RWPE2 (cell line): ENCODE measurements around the gene COX7A2L.

Source experiments
- ATAC-seq: fragments of 200-7000 bp; cut with Tn5 transposase; 3 replicates; pipeline ENCODE4 v1.9.1; 2021; ENCODE audit warnings: low read depth
- DNase-seq: peaks from one replicate; pipeline ENCODE4 v3.0.0-alpha.2; 2020; ENCODE audit warnings: low spot score
- H3K27ac ChIP-seq: fragments of 450-650 bp; 2 replicates; pipeline ENCODE4 v1.5.1; 2017; ENCODE audit warnings: mild to moderate bottlenecking; ENCODE audit not compliant: poor library complexity, severe bottlenecking
- H3K27me3 ChIP-seq: fragments of 250-450 bp; sonication (Bioruptor Pico); 2 replicates; pipeline ENCODE4 v1.5.1; 2021; ENCODE audit warnings: mild to moderate bottlenecking, moderate library complexity; ENCODE audit not compliant: insufficient read depth, poor library complexity, severe bottlenecking
- H3K36me3 ChIP-seq: fragments of 250-450 bp; sonication (Bioruptor Pico); 2 replicates; pipeline ENCODE4 v1.5.1; 2020; ENCODE audit warnings: low read depth, mild to moderate bottlenecking, moderate library complexity
- H3K4me1 ChIP-seq: fragments of 250-450 bp; sonication (Bioruptor Pico); 2 replicates; pipeline ENCODE4 v1.5.1; 2021; ENCODE audit warnings: mild to moderate bottlenecking, moderate library complexity; ENCODE audit not compliant: insufficient read depth, poor library complexity, severe bottlenecking
- H3K4me3 ChIP-seq: fragments of 250-450 bp; sonication (Bioruptor Pico); 2 replicates; pipeline ENCODE4 v1.5.1; 2021; ENCODE audit warnings: mild to moderate bottlenecking, moderate library complexity; ENCODE audit not compliant: severe bottlenecking
- H3K9me3 ChIP-seq: fragments of 250-450 bp; sonication (Bioruptor Pico); 2 replicates; pipeline ENCODE4 v1.5.1; 2021; ENCODE audit warnings: mild to moderate bottlenecking, moderate library complexity; ENCODE audit not compliant: severe bottlenecking
- TF ChIP-seq, protein P1 (sequence below): fragments of 450-650 bp; IDR thresholded peaks from one replicate; pipeline ENCODE4 v1.5.1; 2017; ENCODE audit warnings: mild to moderate bottlenecking, moderate library complexity; ENCODE audit not compliant: poor library complexity, severe bottlenecking

COX7A2L gene

DNA sequence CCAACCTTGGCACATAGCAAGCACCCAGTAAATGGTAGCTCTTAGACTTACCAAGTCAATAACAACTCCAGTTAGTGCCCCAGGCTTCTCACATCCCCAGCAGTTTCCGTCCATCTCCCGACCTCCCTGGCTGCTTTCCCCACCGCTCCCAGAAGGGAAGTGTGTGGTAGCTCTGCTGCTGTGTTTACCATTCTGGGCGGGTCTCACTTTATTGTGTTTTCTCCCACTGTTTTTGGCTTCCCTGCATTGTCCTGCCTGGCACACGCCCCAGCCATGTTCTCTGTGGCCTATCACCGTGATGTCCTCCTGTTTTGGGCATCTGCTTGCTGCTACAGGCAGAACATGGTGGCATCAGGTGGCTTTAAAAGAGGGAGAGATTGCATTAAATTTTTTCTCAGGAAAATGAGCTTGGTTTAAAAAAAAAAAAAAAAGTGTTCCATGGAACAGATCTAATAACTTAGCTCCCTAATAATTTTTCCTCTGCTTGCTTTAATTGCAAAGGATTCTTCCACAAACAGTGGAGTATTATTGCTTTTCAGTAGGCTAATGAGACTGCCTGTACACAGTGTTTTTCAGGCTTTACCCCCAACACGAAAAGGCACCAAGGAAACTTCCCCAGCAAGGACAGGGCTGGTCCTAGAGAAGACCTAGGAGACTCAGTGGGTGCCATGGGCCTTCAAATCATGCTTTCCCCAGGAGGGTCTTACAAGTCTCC lies 8.0 kb upstream of the COX7A2L start:
- Histone ChIP-seq H3K9me3 (no peaks in the 10 kb centered on the region), H3K4me3 (no peak overlapping the region), H3K27me3 (no peaks in the 10 kb centered on the region), H3K4me1 (peaks cover 16% of the 10 kb centered on the region), H3K36me3 (no peaks in the 10 kb centered on the region), H3K27ac (no peak overlapping the region)
- TF ChIP-seq, protein P1, sequence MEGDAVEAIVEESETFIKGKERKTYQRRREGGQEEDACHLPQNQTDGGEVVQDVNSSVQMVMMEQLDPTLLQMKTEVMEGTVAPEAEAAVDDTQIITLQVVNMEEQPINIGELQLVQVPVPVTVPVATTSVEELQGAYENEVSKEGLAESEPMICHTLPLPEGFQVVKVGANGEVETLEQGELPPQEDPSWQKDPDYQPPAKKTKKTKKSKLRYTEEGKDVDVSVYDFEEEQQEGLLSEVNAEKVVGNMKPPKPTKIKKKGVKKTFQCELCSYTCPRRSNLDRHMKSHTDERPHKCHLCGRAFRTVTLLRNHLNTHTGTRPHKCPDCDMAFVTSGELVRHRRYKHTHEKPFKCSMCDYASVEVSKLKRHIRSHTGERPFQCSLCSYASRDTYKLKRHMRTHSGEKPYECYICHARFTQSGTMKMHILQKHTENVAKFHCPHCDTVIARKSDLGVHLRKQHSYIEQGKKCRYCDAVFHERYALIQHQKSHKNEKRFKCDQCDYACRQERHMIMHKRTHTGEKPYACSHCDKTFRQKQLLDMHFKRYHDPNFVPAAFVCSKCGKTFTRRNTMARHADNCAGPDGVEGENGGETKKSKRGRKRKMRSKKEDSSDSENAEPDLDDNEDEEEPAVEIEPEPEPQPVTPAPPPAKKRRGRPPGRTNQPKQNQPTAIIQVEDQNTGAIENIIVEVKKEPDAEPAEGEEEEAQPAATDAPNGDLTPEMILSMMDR = no peak
- DNase-seq (no peak), ATAC-seq (no peak)

DNA sequence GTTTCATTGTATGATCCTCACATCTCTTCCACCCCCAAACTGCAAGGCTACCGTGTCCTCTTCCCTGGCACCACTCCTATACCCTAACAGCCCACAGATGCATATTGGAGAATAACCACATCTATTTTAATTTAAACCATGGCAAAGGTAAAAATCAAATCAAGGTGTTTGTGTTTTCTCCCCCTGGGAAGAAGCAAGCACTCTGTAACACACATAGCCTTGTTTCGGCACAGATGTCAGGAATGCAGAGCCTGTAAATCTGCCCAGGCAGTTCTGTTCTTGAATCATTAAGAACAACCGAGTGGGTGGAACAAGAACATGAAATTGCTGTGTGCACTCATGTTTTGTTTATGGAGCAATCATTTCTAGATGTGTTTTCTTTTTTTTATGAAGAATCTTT lies 6.8 kb upstream of the COX7A2L start:
- no peak for DNase-seq
- peaks cover 16% of the 10 kb centered on the region for H3K4me1 ChIP-seq
- H3K36me3 ChIP-seq = no peaks in the 10 kb centered on the region
- no peak overlapping the region for H3K27ac ChIP-seq
- H3K9me3 ChIP-seq = no peaks in the 10 kb centered on the region
- H3K4me3 ChIP-seq = no peak overlapping the region
- ATAC-seq = no peak; the same call in 2 of the 3 replicates
- TF ChIP-seq, protein P1 = no peak
- H3K27me3 ChIP-seq = no peaks in the 10 kb centered on the region

DNA sequence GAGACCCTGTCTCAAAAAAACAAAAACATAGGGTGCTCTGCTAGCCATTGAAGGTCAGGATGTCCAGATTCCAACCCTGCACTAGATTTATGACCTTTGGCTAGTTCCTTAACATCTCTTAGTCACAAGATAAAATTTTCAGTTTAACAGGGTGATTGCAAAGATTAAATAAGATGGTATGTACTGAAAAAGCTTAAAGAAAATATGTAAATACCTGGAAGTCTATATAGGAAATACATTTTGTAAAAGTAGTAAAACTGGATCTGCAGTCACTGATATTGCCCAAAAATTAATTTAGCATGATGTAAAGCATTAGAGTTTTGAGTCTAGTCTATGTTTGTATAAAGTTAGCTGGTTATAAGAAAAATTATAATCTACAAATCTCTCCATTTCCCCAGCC lies 5.4 kb upstream of the COX7A2L start:
- Histone ChIP-seq H3K27ac (no peak overlapping the region), H3K27me3 (no peaks in the 10 kb centered on the region), H3K9me3 (no peaks in the 10 kb centered on the region), H3K4me1 (peaks cover 6% of the 10 kb centered on the region), H3K4me3 (no peak overlapping the region), H3K36me3 (no peaks in the 10 kb centered on the region)
- DNase-seq (no peak), ATAC-seq (no peak)
- TF ChIP-seq, protein P1 = no peak

DNA sequence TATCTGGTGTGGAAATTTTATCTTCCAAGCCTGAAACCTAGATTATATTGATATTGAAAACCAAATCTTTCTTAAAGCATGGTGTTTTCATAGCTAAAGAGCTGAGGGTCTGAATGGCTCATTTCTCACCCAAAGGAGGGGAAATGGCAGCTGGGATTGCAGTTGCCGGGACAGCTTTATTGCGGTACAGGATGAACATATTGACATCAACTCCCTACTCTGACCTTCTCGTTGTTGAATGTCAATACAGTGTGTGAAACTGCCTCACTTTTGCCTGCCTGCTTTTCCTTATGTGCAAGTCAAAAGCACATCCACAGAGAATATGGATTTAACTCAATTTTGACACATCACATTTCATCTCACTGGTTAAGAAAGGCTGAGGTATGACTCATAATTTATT lies 3.6 kb upstream of the COX7A2L start:
- no peak for ATAC-seq
- TF ChIP-seq, protein P1 = no peak
- H3K36me3 ChIP-seq = no peaks in the 10 kb centered on the region
- no peak for DNase-seq
- no peaks in the 10 kb centered on the region for H3K27me3 ChIP-seq
- no peak overlapping the region for H3K27ac ChIP-seq
- H3K9me3 ChIP-seq = no peaks in the 10 kb centered on the region
- H3K4me3 ChIP-seq = no peak overlapping the region
- H3K4me1 ChIP-seq = peaks cover 4% of the 10 kb centered on the region

DNA sequence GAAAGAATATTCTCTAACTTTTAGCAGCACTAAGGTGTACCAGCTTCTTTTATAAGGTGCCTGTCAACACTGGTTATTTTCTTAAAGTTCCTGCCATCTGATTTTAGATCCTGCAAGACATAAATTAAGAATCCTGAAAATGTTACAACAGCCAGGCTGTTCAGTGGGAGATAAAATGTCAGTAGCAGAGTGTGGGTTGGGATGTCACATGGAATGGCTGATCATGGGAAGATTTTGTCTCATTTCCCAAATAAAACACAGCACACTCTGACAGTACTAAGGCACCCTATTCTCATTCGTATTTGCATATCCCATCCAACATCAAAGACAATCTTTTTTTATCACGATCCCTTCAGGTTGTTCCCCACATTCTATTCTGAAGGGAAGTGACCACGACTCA lies 2.4 kb upstream of the COX7A2L start:
- no peak for DNase-seq
- Histone ChIP-seq H3K27ac (no peak overlapping the region), H3K9me3 (no peaks in the 10 kb centered on the region), H3K36me3 (no peaks in the 10 kb centered on the region), H3K27me3 (no peaks in the 10 kb centered on the region), H3K4me3 (no peak overlapping the region), H3K4me1 (peaks cover 6% of the 10 kb centered on the region)
- no peak for ATAC-seq
- TF ChIP-seq, protein P1 = no peak
